HG03066 (cell line): Measurements from ENCODE around the gene WNT3A.
A peak's percentile ranks its signal among the peaks of the same experiment; 100 is the strongest.

Source experiments
- ATAC-seq: cut with Tn5 transposase; IDR thresholded peaks from one replicate; pipeline ENCODE4 v1.9.1; 2021; ENCODE audit warnings: low read depth; ENCODE audit not compliant: unreplicated experiment

Gene WNT3A

GRCh38 chr1:228109073-228109961 lies 102.5 kb downstream of the WNT3A start, which contains the start of gene MRPL55:
TSS of gene MRPL55 (minus strand) at chr1:228109299. CDS start at chr1:228108260, 1,039 bp downstream.
- peak; percentile 90 for ATAC-seq

- ATAC-seq: peak; percentile 16
Observed at GRCh38 chr1:228109962-228110488, 103.2 kb downstream of the WNT3A start.

GRCh38 chr1:228110556-228110955 lies 103.8 kb downstream of the WNT3A start:
- no peak for ATAC-seq
